UCSD-AML1 (cell line): Measurements from ENCODE around the gene STRAP.

ENCODE experiments used
- DNase-seq: peaks from one replicate; lab custom pipeline; 2025; ENCODE audit not compliant: unreplicated experiment; lab: John Stamatoyannopoulos, UW

The STRAP gene

DNA sequence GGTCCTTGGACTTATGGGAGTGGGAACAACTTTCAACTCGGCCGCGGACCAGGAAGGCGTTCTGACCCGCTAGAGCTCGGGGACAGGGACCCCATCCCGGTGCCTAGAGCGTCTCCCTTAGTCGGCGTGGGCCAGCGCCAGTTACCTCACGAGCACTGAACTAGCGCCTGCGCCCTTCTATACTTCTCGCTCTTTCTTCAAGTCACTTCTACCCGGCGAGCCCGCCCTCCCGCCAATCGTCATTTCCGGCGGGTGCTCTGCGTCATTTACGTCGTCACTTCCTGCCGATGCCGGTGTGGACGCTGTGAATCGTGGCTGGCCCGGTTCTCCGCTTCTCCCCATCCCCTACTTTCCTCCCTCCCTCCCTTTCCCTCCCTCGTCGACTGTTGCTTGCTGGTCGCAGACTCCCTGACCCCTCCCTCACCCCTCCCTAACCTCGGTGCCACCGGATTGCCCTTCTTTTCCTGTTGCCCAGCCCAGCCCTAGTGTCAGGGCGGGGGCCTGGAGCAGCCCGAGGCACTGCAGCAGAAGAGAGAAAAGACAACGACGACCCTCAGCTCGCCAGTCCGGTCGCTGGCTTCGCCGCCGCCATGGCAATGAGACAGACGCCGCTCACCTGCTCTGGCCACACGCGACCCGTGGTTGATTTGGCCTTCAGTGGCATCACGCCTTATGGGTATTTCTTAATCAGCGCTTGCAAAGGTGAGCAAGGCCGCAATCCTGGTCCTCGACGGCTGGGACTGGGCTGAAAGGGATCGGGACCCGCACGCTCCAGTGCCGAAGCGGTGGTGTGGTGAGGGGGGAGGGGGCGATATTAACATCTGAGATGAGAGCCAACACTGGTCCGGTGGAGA lies at the start of gene STRAP:
TSS of gene STRAP (plus strand) at position 270 of the 854 bp plus-strand sequence. CDS start at position 591, 321 bp downstream.
- DNase-seq, result peak; percentile 96

DNA sequence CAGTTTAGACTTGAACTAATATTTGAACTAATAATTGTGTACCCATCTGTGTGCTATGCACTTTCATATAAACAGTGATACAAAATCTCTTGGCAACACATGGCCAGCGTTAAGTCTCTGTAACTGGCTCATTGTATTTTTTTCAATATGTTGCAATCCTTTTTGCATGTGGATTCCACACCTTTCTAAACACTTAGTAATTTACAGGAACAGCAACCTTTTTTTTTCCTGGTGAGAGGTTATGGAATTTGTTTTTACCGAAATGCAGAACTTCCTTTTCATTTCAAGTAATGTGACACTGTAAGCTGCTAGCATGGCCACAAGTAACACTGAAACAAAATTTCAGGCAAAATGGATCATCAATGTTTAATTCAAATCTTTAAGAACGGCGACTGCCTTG lies 47.6 kb upstream of the STRAP start:
- DNase-seq, result no peak

DNA sequence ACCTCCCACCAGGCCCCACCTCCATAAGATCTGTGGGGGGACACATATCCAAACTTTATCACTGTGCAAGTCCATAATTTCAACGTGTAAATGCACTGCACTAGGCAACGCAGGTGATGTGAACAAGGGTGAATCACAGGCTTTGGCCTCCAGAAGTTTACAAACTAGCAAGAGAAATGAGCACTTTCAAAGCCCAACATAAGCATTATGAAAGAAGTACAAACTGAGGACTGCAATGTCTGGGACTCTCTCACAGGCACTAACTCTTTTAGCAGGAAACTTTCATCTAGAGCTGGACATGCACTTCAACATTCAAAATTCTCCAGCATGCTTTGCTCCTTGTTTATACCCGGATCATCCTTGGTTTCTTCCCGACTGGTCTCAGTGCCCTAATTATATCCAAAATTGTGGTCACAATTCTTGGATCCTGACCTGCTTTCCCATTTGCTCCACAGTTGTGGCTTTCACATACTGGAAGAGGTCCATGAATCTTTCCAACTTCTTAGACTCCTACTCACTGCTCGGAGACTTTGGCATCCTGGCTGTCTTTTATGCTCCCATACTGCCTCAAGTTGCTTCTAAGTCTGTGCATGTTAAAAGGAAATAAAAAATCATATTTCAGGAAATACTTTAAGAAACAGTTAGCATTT lies 44.9 kb upstream of the STRAP start:
- DNase-seq, result no peak

GRCh38 chr12:15839041-15839440 lies 43.1 kb upstream of the STRAP start:
- no peak for DNase-seq

GRCh38 chr12:15839682-15840081 lies 42.5 kb upstream of the STRAP start:
- DNase-seq, result no peak

DNA sequence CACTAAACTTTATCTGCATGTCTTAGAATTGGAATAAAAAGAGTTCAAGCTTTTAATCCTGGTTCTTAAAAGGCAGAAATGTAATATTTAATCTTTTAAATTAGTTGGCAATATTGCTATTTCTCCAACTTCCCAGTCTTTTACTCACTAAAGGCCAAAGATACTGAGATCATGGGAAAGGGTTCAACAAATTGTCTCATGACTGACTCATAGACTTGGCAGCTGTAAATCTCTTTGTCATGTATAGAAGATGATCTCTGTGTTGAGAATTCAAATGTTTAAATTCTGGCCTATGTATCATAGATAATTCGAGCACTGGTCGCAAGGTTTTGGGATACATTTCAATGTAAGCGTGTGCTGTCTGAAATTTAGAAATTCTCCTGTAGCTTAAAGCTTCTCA lies 40.1 kb upstream of the STRAP start:
- no peak for DNase-seq

GRCh38 chr12:15846887-15847286 lies 35.3 kb upstream of the STRAP start:
- no peak for DNase-seq

DNA sequence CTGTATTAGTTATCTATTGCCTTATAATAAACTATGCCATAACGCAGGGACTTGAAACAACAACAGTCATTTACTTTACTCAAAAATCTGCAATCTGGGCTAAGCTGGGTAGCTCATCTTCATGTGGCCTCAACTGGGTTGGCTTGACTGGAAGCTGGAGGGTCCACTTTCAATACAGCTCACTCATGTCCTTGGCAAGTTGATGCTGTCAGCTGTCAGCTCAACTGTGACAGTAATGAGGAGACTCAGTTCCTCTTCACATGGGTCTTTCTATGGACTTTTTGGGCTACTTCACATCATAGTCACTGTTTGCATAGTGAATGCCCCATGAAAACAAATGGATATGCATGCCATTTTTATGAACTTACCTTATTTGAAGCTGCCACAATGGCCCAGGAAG lies 33.6 kb upstream of the STRAP start:
- no peak for DNase-seq

DNA sequence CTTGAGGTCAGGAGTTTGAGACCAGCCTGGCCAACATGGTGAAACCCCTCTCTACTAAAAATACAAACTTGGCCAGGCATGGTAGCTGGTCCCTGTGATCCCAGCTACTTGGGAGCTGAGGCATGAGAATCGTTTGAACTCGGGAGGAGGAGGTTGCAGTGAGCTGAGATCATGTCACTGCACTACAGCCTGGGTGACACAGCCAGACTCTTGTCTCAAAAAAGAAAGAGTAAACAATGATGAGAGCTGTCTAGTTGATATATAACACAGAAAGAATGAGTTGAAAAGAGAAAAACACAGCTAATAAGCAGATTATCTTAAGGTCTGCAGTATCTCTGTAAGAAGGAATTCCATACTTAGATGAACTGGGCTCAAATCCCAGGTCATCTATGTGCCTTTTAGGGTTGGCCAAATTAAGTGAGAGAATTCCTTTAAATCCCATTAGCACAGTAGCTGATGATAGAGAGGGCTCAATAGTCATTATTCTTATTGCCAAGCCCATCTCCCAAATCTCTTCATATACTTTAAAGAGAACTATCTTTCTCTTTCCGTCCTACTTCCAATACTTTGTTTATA lies 31.1 kb upstream of the STRAP start:
- DNase-seq, result no peak

- no peak for DNase-seq
These were observed 30.3 kb upstream of the STRAP start for GRCh38 chr12:15851919-15852318.

DNA sequence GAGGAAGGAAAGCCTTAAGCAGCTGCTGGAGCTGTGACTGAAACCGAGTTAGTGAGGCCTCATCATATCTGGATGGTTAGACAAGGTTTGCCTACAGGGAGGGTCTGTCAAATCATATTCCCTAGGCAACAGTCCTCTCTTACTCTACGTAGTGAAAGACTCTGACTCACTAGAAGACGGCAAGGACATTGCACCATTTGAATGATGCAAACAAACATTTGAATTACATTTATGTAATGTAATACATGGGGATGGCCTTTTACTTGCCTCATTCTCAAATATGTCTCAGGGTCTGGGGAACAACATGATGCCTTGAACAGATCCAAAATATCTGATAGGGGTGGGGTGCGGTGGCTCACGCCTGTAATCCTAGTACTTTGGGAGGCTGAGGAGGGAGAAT lies 29.8 kb upstream of the STRAP start:
- DNase-seq, result no peak

GRCh38 chr12:15853877-15854276 lies 28.3 kb upstream of the STRAP start:
- no peak for DNase-seq

DNA sequence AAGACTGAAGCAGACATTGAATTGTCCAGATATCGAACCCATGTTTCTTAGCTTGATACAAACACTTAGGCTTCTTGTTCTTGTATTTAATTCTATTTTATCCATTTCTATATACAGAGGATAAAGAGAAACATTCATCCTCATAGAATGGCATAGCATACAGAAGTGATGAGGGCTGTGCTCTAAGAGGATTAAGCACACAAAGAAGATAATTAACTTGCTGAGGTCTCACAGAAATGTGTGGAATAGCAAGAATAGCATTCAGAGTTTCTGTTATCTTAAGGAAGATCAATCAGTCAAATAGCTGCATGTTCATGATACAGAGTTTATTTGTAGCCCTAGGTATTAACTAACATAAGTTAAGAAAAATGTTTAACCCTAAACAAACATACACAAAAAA lies 27.3 kb upstream of the STRAP start:
- DNase-seq, result no peak

GRCh38 chr12:15855646-15856045 lies 26.5 kb upstream of the STRAP start:
- no peak for DNase-seq

GRCh38 chr12:15856097-15856982 lies 25.8 kb upstream of the STRAP start:
- DNase-seq, result no peak

DNA sequence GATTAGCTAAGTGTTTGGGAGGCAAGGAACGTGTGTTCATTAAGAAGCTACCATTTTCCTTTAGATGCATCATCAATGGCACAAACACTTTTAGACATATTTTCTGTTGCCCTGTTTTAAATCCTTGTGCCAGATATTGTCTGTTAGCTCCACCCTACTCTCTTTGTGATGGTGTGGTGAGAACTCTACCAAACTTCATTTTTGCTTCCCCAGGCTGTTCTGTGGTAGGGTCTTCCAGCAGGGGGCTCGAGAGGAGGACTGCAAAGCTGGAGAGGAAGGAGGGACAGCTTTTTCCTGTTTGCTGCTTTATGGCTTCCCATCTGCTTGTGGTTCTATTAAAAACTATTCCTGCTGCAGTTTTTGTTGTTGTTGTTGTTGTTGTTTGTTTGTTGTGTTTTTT lies 23.8 kb upstream of the STRAP start:
- no peak for DNase-seq

DNA sequence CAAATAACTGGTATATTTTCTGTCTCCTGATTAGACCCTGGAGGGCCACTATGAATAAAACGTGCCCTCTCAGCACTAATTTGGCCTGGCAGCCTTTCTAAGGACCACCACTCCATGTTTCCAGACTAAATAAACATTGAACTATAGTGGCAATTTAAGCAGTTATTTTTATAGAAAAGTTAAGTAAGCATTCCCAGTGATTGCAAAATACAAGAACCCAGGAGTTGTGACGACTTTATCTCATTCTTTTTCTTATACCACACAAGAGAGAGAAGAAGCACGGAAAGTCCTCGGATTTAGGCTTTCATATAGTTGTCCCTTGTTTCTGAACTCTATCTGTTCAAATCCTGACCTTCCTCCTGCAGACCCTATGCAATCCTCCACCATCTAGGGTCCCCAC lies 23.1 kb upstream of the STRAP start:
- no peak for DNase-seq

DNA sequence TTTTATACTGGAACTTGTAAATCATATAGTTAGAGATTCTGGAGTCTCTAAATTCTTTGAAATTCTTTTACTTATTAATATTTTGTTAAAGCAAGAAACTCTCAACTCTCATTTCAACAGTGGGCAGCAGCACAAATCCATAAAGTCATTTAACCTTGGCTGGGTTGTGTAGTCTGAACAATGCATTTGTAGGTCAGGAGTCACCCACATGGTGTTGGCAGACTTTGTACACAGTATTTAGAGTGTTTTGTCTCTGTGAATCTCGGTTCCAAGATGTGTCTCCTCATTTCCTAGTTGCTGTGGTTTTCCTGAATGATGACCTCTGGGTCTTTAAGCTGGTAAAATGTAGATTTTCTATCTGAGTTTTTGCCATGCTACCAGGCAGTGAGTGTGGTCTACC lies 20.8 kb upstream of the STRAP start:
- no peak for DNase-seq

- no peak for DNase-seq
These were observed 19.3 kb upstream of the STRAP start for GRCh38 chr12:15862840-15863239.

- no peak for DNase-seq
These were observed 18.8 kb upstream of the STRAP start for GRCh38 chr12:15863372-15863771.

- peak; percentile 23 for DNase-seq
These were observed 18.2 kb upstream of the STRAP start for GRCh38 chr12:15863984-15864383.
